Right lobe of liver (tissue), 4 donors: ENCODE results near the gene HDGF.

Experiments
- CTCF ChIP-seq, 4 donors: fragments of 200-600 bp in 3 of 4; fragments of 450-650 bp in 1 of 4; IDR thresholded peaks; one replicate each; pipeline versions ENCODE4 v1.5.1 to v1.8.0; 2016 to 2022; ENCODE audit warnings: antibody characterized with exemption in 4 of 4, mild to moderate bottlenecking in 2 of 4
- POLR2A ChIP-seq: fragments of 450-650 bp; IDR thresholded peaks from one replicate; pipeline ENCODE4 v1.6.1; 2017; ENCODE audit warnings: antibody characterized with exemption, mild to moderate bottlenecking
- donor health status: DM: no; HTN: no; CAD: no.
- donor health status: DM: no; HTN: no; CAD: no.
- donor health status: DM: no; HTN: yes; CAD: no.

GRCh38 chr1:156709757-156710489 is 41.6 kb downstream of the HDGF start:
- TF ChIP-seq CTCF (IDR thresholded peaks at IDR 0.05) = no peak
- no peak for TF ChIP-seq POLR2A
